K562 (cell line): Measurements from ENCODE around the gene EHBP1. TPM values are rescaled to one million over a fixed set of nuclear protein-coding genes. Genes with fewer than 3 reads are reported as not detected.

Experiments
- ATAC-seq: fragments of 200-7000 bp; cut with Tn5 transposase; 3 replicates; pipeline ENCODE4 v1.9.1; 2020; ENCODE audit warnings: moderate library complexity
- BruUV-seq: library from RNA; stranded (reverse); fragments of 400-500 nt; replicated peaks from 2 replicates; lab custom pipeline; 2021; lab: Mats Ljungman, UMichigan
- CTCF ChIA-PET: fragments of 300-600 bp; formaldehyde crosslinking; extraction: SDS; loops from one replicate; lab custom pipeline; 2021; ENCODE audit warnings: low intra/inter-chr PET ratio; lab: Yijun Ruan, JAX
- POLR2A ChIA-PET: fragments of 300-600, 350-650 bp; sonication (Branson Sonifier 250); formaldehyde crosslinking; extraction: SDS; loops from one replicate; lab custom pipeline; 2021; ENCODE audit warnings: antibody characterized with exemption, inconsistent platforms; lab: Yijun Ruan, JAX
- DNase-seq, 4 experiments: peaks; one replicate each; pipeline versions ENCODE4 v3.0.0 to v3.0.0-alpha.2; 2011 to 2018; ENCODE audit warnings: low spot score in 3 of 4, mixed read lengths in 3 of 4; ENCODE audit errors: extremely low read depth in 1 of 4
- FAIRE-seq: peaks from 2 replicates; lab custom pipeline; 2011; peaks lifted over from hg19 to GRCh38; lab: Jason Lieb, UNC
- H2AFZ ChIP-seq: 2 replicates; pipeline ENCODE4 v1.6.0; 2011; ENCODE audit warnings: low read depth, low read length, control low read depth, inconsistent platforms
- H3K27ac ChIP-seq: fragments of 200-600 bp; 3 replicates; pipeline ENCODE4 v1.8.0; 2011; ENCODE audit warnings: low read depth, mild to moderate bottlenecking, control low read depth, inconsistent platforms, low read length, moderate library complexity, mixed read lengths; ENCODE audit errors: extremely low read depth
- H3K27me3 ChIP-seq, 2 experiments: fragments of 300-600 bp in 1 of 2; 2 replicates in 1 of 2; 3 replicates in 1 of 2; pipeline versions ENCODE4 v1.6.0 to v1.8.0; 2011; ENCODE audit warnings: inconsistent platforms in 2 of 2, low read length in 2 of 2, mild to moderate bottlenecking in 1 of 2, mixed read lengths in 1 of 2, moderate library complexity in 1 of 2; ENCODE audit not compliant: control insufficient read depth in 2 of 2, insufficient read depth in 2 of 2
- H3K36me3 ChIP-seq: fragments of 300-600 bp; 3 replicates; pipeline ENCODE4 v1.8.0; 2011; ENCODE audit warnings: mild to moderate bottlenecking, low read length, inconsistent platforms; ENCODE audit not compliant: control insufficient read depth, insufficient read depth
- H3K4me1 ChIP-seq, 2 experiments: fragments of 200-600 bp in 1 of 2; replicated peaks in 1 of 2; 2 replicates in 1 of 2; 3 replicates in 1 of 2; pipeline versions ENCODE4 v1.5.1 to v1.8.0; 2011; ENCODE audit warnings: inconsistent platforms in 2 of 2, low read length in 2 of 2, mild to moderate bottlenecking in 1 of 2, mixed read lengths in 1 of 2, moderate library complexity in 1 of 2; ENCODE audit not compliant: control insufficient read depth in 2 of 2, insufficient read depth in 2 of 2
- H3K4me2 ChIP-seq: 2 replicates; pipeline ENCODE4 v1.6.1; 2011; ENCODE audit warnings: low read length, control low read depth, inconsistent platforms, mixed read lengths; ENCODE audit not compliant: insufficient read depth
- H3K4me3 ChIP-seq: fragments of 200-600 bp; sonication (generic), shearing (Covaris generic); 2 replicates; pipeline ENCODE4 v1.5.1; 2016; ENCODE audit warnings: control low read depth, inconsistent platforms
- H3K79me2 ChIP-seq: fragments of 200-600 bp; 3 replicates; pipeline ENCODE4 v1.8.0; 2011; ENCODE audit warnings: low read length, inconsistent platforms; ENCODE audit not compliant: control insufficient read depth, insufficient read depth
- H3K9ac ChIP-seq, 2 experiments: 2 replicates each; pipeline versions ENCODE4 v1.6.0 to v1.6.1; 2011; ENCODE audit warnings: low read depth in 2 of 2, low read length in 2 of 2, control low read depth in 1 of 2, inconsistent platforms in 1 of 2, mild to moderate bottlenecking in 1 of 2, mixed read lengths in 1 of 2; ENCODE audit not compliant: insufficient read depth in 1 of 2
- H3K9me1 ChIP-seq: one replicate; pipeline ENCODE4 v1.6.0; 2011; ENCODE audit warnings: inconsistent platforms, mild to moderate bottlenecking, low read length, moderate library complexity; ENCODE audit not compliant: control insufficient read depth, insufficient read depth
- H3K9me3 ChIP-seq: replicated peaks from 2 replicates; pipeline ENCODE4 v1.5.1; 2011; ENCODE audit warnings: low read depth, low read length, inconsistent platforms; ENCODE audit not compliant: control insufficient read depth, insufficient read depth
- H4K20me1 ChIP-seq: replicated peaks from 2 replicates; pipeline ENCODE4 v1.6.1; 2011; ENCODE audit warnings: low read length, inconsistent platforms, mixed read lengths; ENCODE audit not compliant: control insufficient read depth, insufficient read depth
- CC2D1A ChIP-seq: fragments of 450-650 bp; IDR thresholded peaks from 2 replicates; pipeline ENCODE4 v1.6.1; 2017; ENCODE audit warnings: mild to moderate bottlenecking
- GABPB2 ChIP-seq: fragments of 250-450 bp; sonication (Bioruptor Pico); conservative IDR thresholded peaks from 2 replicates; pipeline ENCODE4 v1.5.1; 2021; ENCODE audit warnings: mild to moderate bottlenecking
- HDAC2 ChIP-seq: fragments of 450-650 bp; IDR thresholded peaks from 2 replicates; pipeline ENCODE4 v1.6.1; 2016; ENCODE audit warnings: mild to moderate bottlenecking
- MTF1 ChIP-seq: fragments of 250-450 bp; sonication (Bioruptor Pico); IDR thresholded peaks from 2 replicates; pipeline ENCODE4 v1.9.0; 2021; ENCODE audit warnings: moderate library complexity, mild to moderate bottlenecking, inconsistent platforms, borderline replicate concordance
- RBM25 ChIP-seq: fragments of 200-400 bp; formaldehyde crosslinking; IDR thresholded peaks from 2 replicates; pipeline ENCODE4 v1.6.1; 2018; ENCODE audit warnings: low read length, low read depth, moderate library complexity; ENCODE audit not compliant: severe bottlenecking
- ZNF146 ChIP-seq: IDR thresholded peaks from one replicate; pipeline ENCODE4 v1.6.1; 2018; ENCODE audit warnings: missing compliant biosample characterization; ENCODE audit not compliant: unreplicated experiment
- ZNF431 ChIP-seq: sonication (generic); formaldehyde crosslinking; IDR thresholded peaks from 2 replicates; pipeline ENCODE4 v1.8.0; 2022; ENCODE audit warnings: mild to moderate bottlenecking, missing genetic modification reagents
- WGBS: fragments of 100-300 bp; shearing (Covaris generic); methylation state at CpG from one replicate; pipeline ENCODE4 v1.1.6; 2016; ENCODE audit warnings: low coverage, mixed read lengths; ENCODE audit not compliant: insufficient coverage; ENCODE audit errors: missing lambda C conversion rate; 5-methylcytosine and 5-hydroxymethylcytosine counted together
- in situ Hi-C: fragments of 300-500 bp; cut with MboI; formaldehyde crosslinking; loops from 4 replicates; pipeline ENCODE4 v1.15.0; 2018; ENCODE audit warnings: inconsistent platforms, mixed read lengths
- intact Hi-C: fragments of 100-400 bp; cut with micrococcal nuclease; formaldehyde crosslinking; loops from 2 replicates; pipeline ENCODE4 v1.14.2; 2022
- polyA plus RNA-seq, 8 experiments: library from polyadenylated mRNA; depleted of rRNA in 4 of 8; stranded (reverse) in 5 of 8; unstranded in 3 of 8; fragments of >200 nt; fragmentation: Nextera tagmentation in 2 of 8; fragmentation: Illumina TruSeq in 1 of 8; extraction: Ambion mirVana in 2 of 8; extraction: Trizol in 1 of 8; gene quantifications; 2 replicates each; pipeline versions ENCODE4 v1.2.1 to v1.2.3, GENCODE V29; 2011 to 2014; ENCODE audit warnings: inconsistent platforms in 1 of 8, missing spikeins in 1 of 8
- total RNA-seq, 7 experiments: library from RNA; depleted of rRNA in 6 of 7; stranded (reverse); fragments of >200 nt in 6 of 7; fragmentation: Illumina TruSeq in 2 of 7; extraction: Trizol in 2 of 7; gene quantifications; 2 replicates each; pipeline versions ENCODE4 v1.2.1 to v1.2.3, GENCODE V29; 2011 to 2021; ENCODE audit warnings: low replicate concordance in 1 of 7
- TF ChIP-seq, protein P1 (sequence below): fragments of 450-650 bp; IDR thresholded peaks from 2 replicates; pipeline ENCODE4 v1.6.1; 2016; ENCODE audit warnings: mild to moderate bottlenecking

The EHBP1 gene
- total and polyA plus RNA-seq, 9 of the 15 experiments (the other 6 are each of a cell fraction or from before 2014, with no cell fraction given), result 8.9 to 26.6 (median 19.3) TPM

DNA sequence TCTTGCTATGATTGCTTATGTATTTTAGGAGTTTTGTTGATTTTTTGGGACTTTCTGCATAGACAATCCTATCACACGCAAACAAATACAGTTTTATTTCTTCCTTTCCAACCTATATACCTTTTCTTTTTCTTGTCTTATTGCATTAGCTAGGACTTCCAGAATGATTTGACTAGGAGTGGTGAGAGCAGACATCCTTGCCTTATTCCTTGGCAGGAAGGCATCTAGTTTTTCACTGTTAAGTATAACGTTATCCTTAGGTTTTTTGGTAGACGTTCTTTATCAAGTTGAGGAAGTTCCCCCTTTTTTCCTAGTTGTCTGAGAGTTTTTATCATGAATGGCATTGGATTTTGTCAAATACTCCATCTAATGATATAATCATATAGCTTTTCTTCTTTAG, 25.8 kb downstream of the EHBP1 start:
- H3K4me3 ChIP-seq, result no peak overlapping the region
- H3K27me3 ChIP-seq, result no peaks in the 10 kb centered on the region
- POLR2A ChIA-PET, result no interaction called here
- CTCF ChIA-PET, result no interaction called here
- H3K4me1 ChIP-seq, result no peaks in the 10 kb centered on the region
- intact Hi-C loops (no loop called here), in situ Hi-C loops (no loop called here)
- no peak overlapping the region for H3K4me2 ChIP-seq
- no peak overlapping the region for H3K27ac ChIP-seq
- no TSS peak for BruUV-seq
- no peaks in the 10 kb centered on the region for H3K9me1 ChIP-seq
- no peaks in the 10 kb centered on the region; the same call in 1 of the 2 replicates for H3K9me3 ChIP-seq
- TF ChIP-seq RBM25 (peak; percentile 26), GABPB2 (CRISPR knock-in tag) (no peak)
- no peak overlapping the region for H2AFZ ChIP-seq
- no peaks in the 10 kb centered on the region for H3K36me3 ChIP-seq
- peaks cover 18% of the 10 kb centered on the region for H3K79me2 ChIP-seq
- ATAC-seq (no peak), FAIRE-seq (no peak), DNase-seq (no peak)
- no peak overlapping the region for H3K9ac ChIP-seq
- H4K20me1 ChIP-seq, result 0 out of 2 replicates have a peak, but pooled peaks cover 1% of the 10 kb centered on the region
- WGBS, result 92% methylated on average over 3 of the region's 3 CpGs

DNA sequence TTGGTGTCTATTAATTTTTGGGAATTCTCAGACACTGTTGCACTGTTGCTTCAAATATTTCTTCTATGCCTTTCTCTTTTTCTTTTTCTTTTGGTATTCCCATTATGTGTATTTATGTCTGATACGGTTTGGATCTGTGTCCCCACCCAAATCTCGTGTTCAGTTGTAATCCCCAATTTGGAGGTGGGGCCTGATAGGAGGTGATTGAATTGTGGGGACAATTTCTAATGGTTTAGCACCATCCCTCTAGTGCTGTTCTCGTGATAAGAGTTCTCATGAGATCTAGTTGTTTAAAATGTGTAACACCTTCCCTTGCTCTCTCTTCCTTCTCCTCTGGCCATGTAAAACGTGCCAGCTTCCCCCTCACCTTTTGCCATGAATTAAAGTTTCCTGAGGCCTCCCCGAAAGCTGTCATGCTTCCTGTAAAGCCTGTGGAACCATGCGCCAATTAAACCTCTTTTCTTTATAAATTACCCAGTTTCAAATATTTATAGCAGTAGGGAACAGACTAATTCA, 26.8 kb downstream of the EHBP1 start:
- no peaks in the 10 kb centered on the region for H4K20me1 ChIP-seq
- FAIRE-seq (no peak), ATAC-seq (no peak)
- in situ Hi-C loops (no loop called here), intact Hi-C loops (no loop called here)
- no peaks in the 10 kb centered on the region; the same call in 1 of the 2 replicates for H3K9me3 ChIP-seq
- 89% methylated on average over 6 of the region's 6 CpGs for WGBS
- no peaks in the 10 kb centered on the region for H3K27me3 ChIP-seq
- no peaks in the 10 kb centered on the region for H3K4me1 ChIP-seq
- H3K27ac ChIP-seq, result no peak overlapping the region
- no peak for TF ChIP-seq ZNF146 (CRISPR knock-in tag)
- no peak for TF ChIP-seq MTF1
- peak; percentile 82 for TF ChIP-seq CC2D1A
- TF ChIP-seq HDAC2, result no peak
- TF ChIP-seq, protein P1, sequence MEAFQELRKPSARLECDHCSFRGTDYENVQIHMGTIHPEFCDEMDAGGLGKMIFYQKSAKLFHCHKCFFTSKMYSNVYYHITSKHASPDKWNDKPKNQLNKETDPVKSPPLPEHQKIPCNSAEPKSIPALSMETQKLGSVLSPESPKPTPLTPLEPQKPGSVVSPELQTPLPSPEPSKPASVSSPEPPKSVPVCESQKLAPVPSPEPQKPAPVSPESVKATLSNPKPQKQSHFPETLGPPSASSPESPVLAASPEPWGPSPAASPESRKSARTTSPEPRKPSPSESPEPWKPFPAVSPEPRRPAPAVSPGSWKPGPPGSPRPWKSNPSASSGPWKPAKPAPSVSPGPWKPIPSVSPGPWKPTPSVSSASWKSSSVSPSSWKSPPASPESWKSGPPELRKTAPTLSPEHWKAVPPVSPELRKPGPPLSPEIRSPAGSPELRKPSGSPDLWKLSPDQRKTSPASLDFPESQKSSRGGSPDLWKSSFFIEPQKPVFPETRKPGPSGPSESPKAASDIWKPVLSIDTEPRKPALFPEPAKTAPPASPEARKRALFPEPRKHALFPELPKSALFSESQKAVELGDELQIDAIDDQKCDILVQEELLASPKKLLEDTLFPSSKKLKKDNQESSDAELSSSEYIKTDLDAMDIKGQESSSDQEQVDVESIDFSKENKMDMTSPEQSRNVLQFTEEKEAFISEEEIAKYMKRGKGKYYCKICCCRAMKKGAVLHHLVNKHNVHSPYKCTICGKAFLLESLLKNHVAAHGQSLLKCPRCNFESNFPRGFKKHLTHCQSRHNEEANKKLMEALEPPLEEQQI, result peak; percentile 74; the same call in 1 of the 2 replicates
- TF ChIP-seq ZNF431, result peak; percentile 92
- TF ChIP-seq, all 486 proteins: peak for 3
- ChIA-PET CTCF (no interaction called here), POLR2A (no interaction called here)
- Histone ChIP-seq H3K4me3 (no peak overlapping the region), H3K9ac (no peak overlapping the region), H2AFZ (no peak overlapping the region), H3K4me2 (no peak overlapping the region), H3K9me1 (no peaks in the 10 kb centered on the region), H3K36me3 (no peaks in the 10 kb centered on the region), H3K79me2 (peaks cover 26% of the 10 kb centered on the region)
- no TSS peak for BruUV-seq
- no peak for DNase-seq
